Cardiac fibroblast (primary cell): Measurements from ENCODE around the gene HAPLN3.

ENCODE experiments used
- DNase-seq, 2 donors: peaks; one replicate each; pipeline versions ENCODE4 v3.0.0 to v3.0.0-alpha.2; 2010; ENCODE audit warnings: low read depth in 2 of 2
- H3K4me3 ChIP-seq, 2 donors: replicated peaks in 1 of 2; 1 replicate in 1 of 2; 2 replicates in 1 of 2; pipeline ENCODE4 v1.5.1; 2011; ENCODE audit warnings: low read depth in 2 of 2, low read length in 2 of 2, mild to moderate bottlenecking in 2 of 2, moderate library complexity in 1 of 2
- CTCF ChIP-seq: IDR thresholded peaks from one replicate; pipeline ENCODE4 v1.5.1; 2011; ENCODE audit warnings: low read depth, mild to moderate bottlenecking, low read length, inconsistent platforms

HAPLN3 gene

GRCh38 chr15:88865498-88866099 is 29.7 kb downstream of the HAPLN3 start:
- no peak for TF ChIP-seq CTCF
- DNase-seq = peak; percentile 19 to 20

GRCh38 chr15:88864861-88865497 is 30.4 kb downstream of the HAPLN3 start:
- H3K4me3 ChIP-seq = no peak overlapping the region
- TF ChIP-seq CTCF = no peak
- no peak for DNase-seq

More at GRCh38 chr15:88865498-88866099, 29.7 kb downstream of the HAPLN3 start:
- no peak overlapping the region for H3K4me3 ChIP-seq

GRCh38 chr15:88863412-88863811 is 31.9 kb downstream of the HAPLN3 start:
- H3K4me3 ChIP-seq = no peak overlapping the region
- DNase-seq = no peak
- no peak for TF ChIP-seq CTCF

- TF ChIP-seq CTCF = no peak
- DNase-seq = no peak
Observed at GRCh38 chr15:88860212-88860611, 35.1 kb downstream of the HAPLN3 start.

GRCh38 chr15:88859550-88859949 is 35.8 kb downstream of the HAPLN3 start:
- TF ChIP-seq CTCF = no peak
- no peak overlapping the region for H3K4me3 ChIP-seq
- no peak for DNase-seq

More at GRCh38 chr15:88860212-88860611, 35.1 kb downstream of the HAPLN3 start:
- H3K4me3 ChIP-seq = no peak overlapping the region

GRCh38 chr15:88858934-88859333 is 36.4 kb downstream of the HAPLN3 start:
- H3K4me3 ChIP-seq = no peak overlapping the region
- no peak for TF ChIP-seq CTCF
- no peak for DNase-seq

GRCh38 chr15:88852476-88852875 is 42.9 kb downstream of the HAPLN3 start:
- no peak overlapping the region for H3K4me3 ChIP-seq
- DNase-seq = no peak
- no peak for TF ChIP-seq CTCF
